HFFc6 (cell line): ENCODE data around the gene COCH. TPM values are rescaled to one million over a fixed set of nuclear protein-coding genes. Genes with fewer than 3 reads are reported as not detected.
A peak's percentile ranks its signal among the peaks of the same experiment; 100 is the strongest.

ENCODE experiments used
- DNase-seq: peaks from one replicate; pipeline ENCODE4 v3.0.0-alpha.2; 2018
- H3K27ac Mint-ChIP-seq: 2 replicates; pipeline ENCODE4 v1.8.0; 2020; ENCODE audit warnings: mild to moderate bottlenecking, mixed read lengths
- H3K27me3 Mint-ChIP-seq: 2 replicates; pipeline ENCODE4 v1.8.0; 2021; ENCODE audit warnings: mild to moderate bottlenecking, moderate library complexity, mixed read lengths; ENCODE audit not compliant: insufficient read depth
- H3K36me3 Mint-ChIP-seq: 2 replicates; pipeline ENCODE4 v1.8.0; 2021; ENCODE audit warnings: low read depth, mixed read lengths
- H3K4me1 Mint-ChIP-seq: 2 replicates; pipeline ENCODE4 v1.8.0; 2020; ENCODE audit warnings: low read depth, mixed read lengths
- H3K4me3 Mint-ChIP-seq: 2 replicates; pipeline ENCODE4 v1.8.0; 2020; ENCODE audit warnings: mild to moderate bottlenecking, moderate library complexity, mixed read lengths
- H3K9me3 Mint-ChIP-seq: 2 replicates; pipeline ENCODE4 v1.8.0; 2020; ENCODE audit warnings: mild to moderate bottlenecking, mixed read lengths
- total RNA-seq, 6 experiments: library from RNA; stranded (reverse); fragmentation: NEBNext Ultra II Directional; extraction: Animal tissue kit (Norgen Biotek cat#: 25700); gene quantifications; 2 replicates in 1 of 6; 3 replicates in 5 of 6; pipeline ENCODE4 v1.2.3, GENCODE V29; 2021
- TF ChIP-seq, protein P1 (sequence below): fragments of 200-600 bp; sonication (generic); IDR thresholded peaks from 2 replicates; pipeline ENCODE4 v1.5.0; 2021; ENCODE audit warnings: antibody characterized with exemption, mild to moderate bottlenecking

Gene COCH
- total RNA-seq, 6 experiments from 2014 or later, result not detected

DNA sequence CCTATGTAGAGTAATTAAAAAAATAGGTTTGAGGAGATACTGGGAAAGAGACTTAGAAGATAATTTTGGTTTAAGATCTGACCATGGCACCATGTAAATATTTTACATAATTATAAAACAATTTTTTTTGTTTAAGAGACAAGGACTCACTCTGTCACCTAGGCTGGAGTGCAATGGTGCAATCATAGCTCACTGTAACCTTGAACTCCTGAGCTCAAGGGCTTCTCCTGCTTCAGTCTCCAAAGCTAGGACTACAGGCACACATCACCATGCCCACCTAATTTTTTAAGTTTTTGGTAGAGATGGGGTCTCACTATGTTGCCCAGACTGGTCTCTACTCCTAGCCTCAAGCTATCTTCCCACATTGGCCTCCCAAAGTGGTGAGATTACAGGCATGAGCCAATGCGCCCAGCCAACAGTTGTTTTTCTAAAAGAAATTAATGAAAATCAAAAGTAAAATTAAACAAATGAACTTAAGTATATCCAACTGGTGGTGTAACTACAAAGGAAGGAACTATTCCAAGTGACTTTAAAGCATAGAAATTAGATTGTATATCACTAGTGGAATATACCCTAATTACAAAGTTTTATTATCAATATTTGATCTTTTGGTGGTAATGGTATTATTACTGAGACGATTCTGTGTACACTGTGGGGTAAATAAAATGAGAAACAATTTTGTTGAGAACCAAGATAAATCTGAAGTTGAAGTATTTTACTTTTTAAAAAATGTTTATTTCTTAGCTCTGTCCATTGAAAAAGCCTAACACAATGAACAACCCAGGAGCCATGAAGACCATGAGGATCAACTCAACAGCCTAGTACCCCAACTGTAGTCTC lies 29.1 kb downstream of the COCH start:
- TF ChIP-seq, protein P1, sequence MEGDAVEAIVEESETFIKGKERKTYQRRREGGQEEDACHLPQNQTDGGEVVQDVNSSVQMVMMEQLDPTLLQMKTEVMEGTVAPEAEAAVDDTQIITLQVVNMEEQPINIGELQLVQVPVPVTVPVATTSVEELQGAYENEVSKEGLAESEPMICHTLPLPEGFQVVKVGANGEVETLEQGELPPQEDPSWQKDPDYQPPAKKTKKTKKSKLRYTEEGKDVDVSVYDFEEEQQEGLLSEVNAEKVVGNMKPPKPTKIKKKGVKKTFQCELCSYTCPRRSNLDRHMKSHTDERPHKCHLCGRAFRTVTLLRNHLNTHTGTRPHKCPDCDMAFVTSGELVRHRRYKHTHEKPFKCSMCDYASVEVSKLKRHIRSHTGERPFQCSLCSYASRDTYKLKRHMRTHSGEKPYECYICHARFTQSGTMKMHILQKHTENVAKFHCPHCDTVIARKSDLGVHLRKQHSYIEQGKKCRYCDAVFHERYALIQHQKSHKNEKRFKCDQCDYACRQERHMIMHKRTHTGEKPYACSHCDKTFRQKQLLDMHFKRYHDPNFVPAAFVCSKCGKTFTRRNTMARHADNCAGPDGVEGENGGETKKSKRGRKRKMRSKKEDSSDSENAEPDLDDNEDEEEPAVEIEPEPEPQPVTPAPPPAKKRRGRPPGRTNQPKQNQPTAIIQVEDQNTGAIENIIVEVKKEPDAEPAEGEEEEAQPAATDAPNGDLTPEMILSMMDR, result no peak

DNA sequence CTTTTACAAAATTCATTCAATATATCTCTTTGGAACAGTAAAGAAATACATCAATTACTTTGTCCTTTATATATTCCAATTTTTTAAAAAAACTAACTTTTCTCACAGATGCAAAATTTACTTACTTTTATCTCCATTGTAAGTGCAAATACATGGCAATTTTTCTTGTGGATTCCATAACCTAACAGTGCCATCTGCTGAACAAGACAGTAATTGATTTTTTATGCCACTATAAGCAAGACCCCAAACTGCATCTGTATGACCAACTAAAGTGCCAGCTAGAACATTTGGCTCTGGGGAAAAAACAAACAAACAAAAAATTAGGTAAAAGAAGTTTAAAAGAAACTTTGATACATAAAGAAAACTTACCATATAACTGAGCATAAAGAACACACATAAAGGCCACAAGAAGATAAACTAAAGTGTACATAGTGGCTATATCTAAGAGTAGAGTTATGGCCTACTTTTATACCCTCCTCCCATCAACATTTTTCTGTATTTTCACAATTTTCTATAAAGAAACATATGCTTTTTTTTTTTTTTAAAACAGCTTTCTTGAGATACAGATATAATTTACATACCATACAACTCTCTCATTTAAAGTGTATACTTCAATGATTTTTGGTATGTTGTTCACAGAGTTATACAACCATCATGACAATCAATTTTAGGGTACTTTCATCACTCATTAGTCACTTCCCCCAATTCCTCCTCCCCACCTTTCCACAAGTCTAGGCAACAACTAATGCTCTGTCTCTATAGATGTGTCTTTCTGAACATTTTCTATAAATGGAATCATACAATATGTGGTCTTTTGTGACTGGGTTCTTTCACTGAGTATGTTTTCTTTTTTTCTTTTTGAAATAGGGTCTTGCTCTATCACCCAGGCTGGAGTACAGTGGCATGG lies 32.6 kb downstream of the COCH start:
- no peak for DNase-seq
- H3K36me3 Mint-ChIP-seq, result peaks cover 5% of the 10 kb centered on the region; the same call in 1 of the 2 replicates
- H3K27me3 Mint-ChIP-seq, result no peaks in the 10 kb centered on the region

More for the DNA sequence above, 29.1 kb downstream of the COCH start:
- Mint-ChIP-seq H3K9me3 (no peaks in the 10 kb centered on the region), H3K4me3 (no peak overlapping the region), H3K27ac (no peak overlapping the region), H3K27me3 (no peaks in the 10 kb centered on the region), H3K4me1 (no peaks in the 10 kb centered on the region), H3K36me3 (peaks cover 11% of the 10 kb centered on the region)
- no peak for DNase-seq

DNA sequence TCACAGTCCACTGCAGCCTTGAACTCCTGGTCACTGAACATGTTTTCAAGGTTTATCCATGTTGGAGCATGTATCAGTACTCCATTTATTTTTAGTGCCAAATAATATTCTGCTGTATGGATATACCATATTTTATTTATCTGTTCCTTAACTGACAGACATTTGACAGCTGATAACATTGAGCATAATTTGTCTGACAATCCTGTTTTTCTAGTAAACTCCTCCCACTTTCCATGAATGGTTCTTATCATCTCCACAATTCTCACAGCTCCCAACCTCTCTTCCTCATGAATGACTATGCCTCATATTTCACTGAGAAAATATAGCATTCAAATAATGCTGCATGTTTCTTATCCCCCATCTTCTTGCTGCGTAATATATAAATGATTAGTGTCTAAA lies 33.3 kb downstream of the COCH start:
- Mint-ChIP-seq H3K4me1 (no peaks in the 10 kb centered on the region), H3K9me3 (no peaks in the 10 kb centered on the region), H3K36me3 (peaks cover 5% of the 10 kb centered on the region; the same call in 1 of the 2 replicates), H3K27ac (no peak overlapping the region), H3K27me3 (no peaks in the 10 kb centered on the region), H3K4me3 (no peak overlapping the region)
- TF ChIP-seq, protein P1, result no peak
- DNase-seq, result no peak

More for the DNA sequence above, 32.6 kb downstream of the COCH start:
- no peak overlapping the region for H3K27ac Mint-ChIP-seq
- TF ChIP-seq, protein P1, result peak; percentile 64
- H3K4me3 Mint-ChIP-seq, result no peak overlapping the region
- no peaks in the 10 kb centered on the region for H3K9me3 Mint-ChIP-seq
- no peaks in the 10 kb centered on the region for H3K4me1 Mint-ChIP-seq

- no peak overlapping the region for H3K4me3 Mint-ChIP-seq
- no peaks in the 10 kb centered on the region for H3K9me3 Mint-ChIP-seq
- no peaks in the 10 kb centered on the region for H3K27me3 Mint-ChIP-seq
- TF ChIP-seq, protein P1, result no peak
- H3K4me1 Mint-ChIP-seq, result no peaks in the 10 kb centered on the region
- no peak overlapping the region for H3K27ac Mint-ChIP-seq
- DNase-seq, result no peak
- peaks cover 5% of the 10 kb centered on the region; the same call in 1 of the 2 replicates for H3K36me3 Mint-ChIP-seq
Measured at GRCh38 chr14:30908826-30909225, 34.5 kb downstream of the COCH start.

- Mint-ChIP-seq H3K9me3 (no peaks in the 10 kb centered on the region), H3K36me3 (peaks cover 17% of the 10 kb centered on the region), H3K27ac (no peak overlapping the region), H3K27me3 (no peaks in the 10 kb centered on the region; the same call in 1 of the 2 replicates), H3K4me3 (no peak overlapping the region), H3K4me1 (no peaks in the 10 kb centered on the region)
- TF ChIP-seq, protein P1, result no peak
- DNase-seq, result no peak
Measured at GRCh38 chr14:30914812-30915211, 40.5 kb downstream of the COCH start.
